HEK293 (cell line): ENCODE measurements around the gene DRICH1.
"Not testable (repeated sequence)": the region's sequence is repeated elsewhere in the genome, so short reads cannot be mapped to it uniquely, and the experiment has no call there.

Source experiments
- CTCF ChIA-PET: fragments of 350-600 bp; formaldehyde crosslinking; extraction: SDS; loops from one replicate; lab custom pipeline; 2021; ENCODE audit warnings: antibody characterized with exemption; lab: Yijun Ruan, JAX
- POLR2A ChIA-PET: fragments of 300-600 bp; formaldehyde crosslinking; extraction: SDS; loops from one replicate; lab custom pipeline; 2020; ENCODE audit warnings: antibody characterized with exemption, inconsistent platforms; lab: Yijun Ruan, JAX
- H3K27ac ChIP-seq: fragments of 200-500 bp; sonication (Bioruptor generic); 2 replicates; pipeline ENCODE4 v1.5.1; 2014; ENCODE audit warnings: low read depth, low read length, control low read depth, inconsistent platforms; ENCODE audit errors: extremely low read depth
- H3K36me3 ChIP-seq, 2 experiments: fragments of 200-500 bp in 1 of 2; sonication (Bioruptor generic) in 1 of 2; 1 replicate in 1 of 2; 2 replicates in 1 of 2; pipeline ENCODE4 v1.5.1; 2014 to 2017; ENCODE audit warnings: inconsistent platforms in 2 of 2, low read length in 2 of 2; ENCODE audit not compliant: control insufficient read depth in 2 of 2, insufficient read depth in 1 of 2
- H3K4me1 ChIP-seq: fragments of 200-500 bp; sonication (Bioruptor generic); 2 replicates; pipeline ENCODE4 v1.5.1; 2014; ENCODE audit warnings: mild to moderate bottlenecking, low read length, inconsistent platforms; ENCODE audit not compliant: control insufficient read depth, insufficient read depth
- H3K4me3 ChIP-seq: 2 replicates; pipeline ENCODE4 v1.5.1; 2011; ENCODE audit warnings: low read depth, mild to moderate bottlenecking, control low read depth, low read length, moderate library complexity
- H3K9me3 ChIP-seq: fragments of 200-500 bp; sonication (Bioruptor generic); 2 replicates; pipeline ENCODE4 v1.5.1; 2014; ENCODE audit warnings: low read depth, low read length, inconsistent platforms; ENCODE audit not compliant: control insufficient read depth, insufficient read depth
- ATF2 ChIP-seq: fragments of 450-650 bp; formaldehyde crosslinking; IDR thresholded peaks from 2 replicates; pipeline ENCODE4 v1.5.1; 2016; ENCODE audit warnings: missing biosample characterization, missing genetic modification characterization, low read depth
- ELK4 ChIP-seq: IDR thresholded peaks from 2 replicates; pipeline ENCODE4 v1.6.1; 2011; ENCODE audit warnings: mild to moderate bottlenecking, low read depth, low read length, borderline replicate concordance
- HOXD13 ChIP-seq: sonication (generic); formaldehyde crosslinking; IDR thresholded peaks from 2 replicates; pipeline ENCODE4 v1.8.0; 2022; ENCODE audit warnings: missing genetic modification reagents, borderline replicate concordance
- KLF1 ChIP-seq: fragments of 450-650 bp; formaldehyde crosslinking; IDR thresholded peaks from 2 replicates; pipeline ENCODE4 v1.5.1; 2016; ENCODE audit warnings: missing biosample characterization, missing genetic modification characterization
- OVOL3 ChIP-seq: fragments of 450-650 bp; formaldehyde crosslinking; IDR thresholded peaks from 2 replicates; pipeline ENCODE4 v1.5.1; 2016; ENCODE audit warnings: missing biosample characterization, missing genetic modification characterization
- PRDM4 ChIP-seq: fragments of 450-650 bp; formaldehyde crosslinking; IDR thresholded peaks from 2 replicates; pipeline ENCODE4 v1.5.1; 2017; ENCODE audit warnings: missing biosample characterization, missing genetic modification characterization
- PRDM6 ChIP-seq: fragments of 450-650 bp; formaldehyde crosslinking; IDR thresholded peaks from 2 replicates; pipeline ENCODE4 v1.5.1; 2017; ENCODE audit warnings: missing biosample characterization, missing genetic modification characterization
- ZBTB20 ChIP-seq: fragments of 450-650 bp; formaldehyde crosslinking; IDR thresholded peaks from 2 replicates; pipeline ENCODE4 v1.5.1; 2016; ENCODE audit warnings: missing biosample characterization, missing genetic modification characterization
- ZFP37 ChIP-seq: fragments of 450-650 bp; formaldehyde crosslinking; IDR thresholded peaks from 2 replicates; pipeline ENCODE4 v1.5.1; 2016; ENCODE audit warnings: missing biosample characterization, missing genetic modification characterization
- ZNF174 ChIP-seq: fragments of 450-650 bp; formaldehyde crosslinking; IDR thresholded peaks from 2 replicates; pipeline ENCODE4 v1.5.0; 2017; ENCODE audit warnings: missing biosample characterization, mild to moderate bottlenecking, missing genetic modification characterization
- ZNF555 ChIP-seq: fragments of 450-650 bp; formaldehyde crosslinking; conservative IDR thresholded peaks from 2 replicates; pipeline ENCODE4 v1.5.1; 2017; ENCODE audit warnings: missing biosample characterization, mild to moderate bottlenecking, missing genetic modification characterization, inconsistent platforms
- ZNF623 ChIP-seq: fragments of 450-650 bp; formaldehyde crosslinking; IDR thresholded peaks from 2 replicates; pipeline ENCODE4 v1.5.1; 2016; ENCODE audit warnings: missing biosample characterization, missing genetic modification characterization
- ZNF704 ChIP-seq: fragments of 450-650 bp; formaldehyde crosslinking; IDR thresholded peaks from 2 replicates; pipeline ENCODE4 v1.5.1; 2016; ENCODE audit warnings: missing biosample characterization, missing genetic modification characterization
- ZNF747 ChIP-seq: fragments of 450-650 bp; formaldehyde crosslinking; IDR thresholded peaks from 2 replicates; pipeline ENCODE4 v1.5.1; 2016; ENCODE audit warnings: missing biosample characterization, missing genetic modification characterization
- ZNF768 ChIP-seq: fragments of 450-650 bp; formaldehyde crosslinking; IDR thresholded peaks from 2 replicates; pipeline ENCODE4 v1.5.1; 2018; ENCODE audit warnings: missing biosample characterization, mild to moderate bottlenecking, missing genetic modification characterization
- ZNF792 ChIP-seq: fragments of 450-650 bp; formaldehyde crosslinking; IDR thresholded peaks from 2 replicates; pipeline ENCODE4 v1.5.1; 2016; ENCODE audit warnings: missing biosample characterization, missing genetic modification characterization
- ZNF843 ChIP-seq: fragments of 450-650 bp; formaldehyde crosslinking; IDR thresholded peaks from 2 replicates; pipeline ENCODE4 v1.5.1; 2016; ENCODE audit warnings: missing biosample characterization, missing genetic modification characterization
- TF ChIP-seq, protein P1 (sequence below): fragments of 450-650 bp; formaldehyde crosslinking; IDR thresholded peaks from 2 replicates; pipeline ENCODE4 v1.5.1; 2016; ENCODE audit warnings: missing biosample characterization, missing genetic modification characterization
- TF ChIP-seq, protein P2 (sequence below): fragments of 450-650 bp; formaldehyde crosslinking; IDR thresholded peaks from 2 replicates; pipeline ENCODE4 v1.5.1; 2017; ENCODE audit warnings: missing biosample characterization, missing genetic modification characterization

DRICH1 gene

GRCh38 chr22:23651676-23652075 is 19.6 kb upstream of the DRICH1 start (continued):
- TF ChIP-seq, protein P1, sequence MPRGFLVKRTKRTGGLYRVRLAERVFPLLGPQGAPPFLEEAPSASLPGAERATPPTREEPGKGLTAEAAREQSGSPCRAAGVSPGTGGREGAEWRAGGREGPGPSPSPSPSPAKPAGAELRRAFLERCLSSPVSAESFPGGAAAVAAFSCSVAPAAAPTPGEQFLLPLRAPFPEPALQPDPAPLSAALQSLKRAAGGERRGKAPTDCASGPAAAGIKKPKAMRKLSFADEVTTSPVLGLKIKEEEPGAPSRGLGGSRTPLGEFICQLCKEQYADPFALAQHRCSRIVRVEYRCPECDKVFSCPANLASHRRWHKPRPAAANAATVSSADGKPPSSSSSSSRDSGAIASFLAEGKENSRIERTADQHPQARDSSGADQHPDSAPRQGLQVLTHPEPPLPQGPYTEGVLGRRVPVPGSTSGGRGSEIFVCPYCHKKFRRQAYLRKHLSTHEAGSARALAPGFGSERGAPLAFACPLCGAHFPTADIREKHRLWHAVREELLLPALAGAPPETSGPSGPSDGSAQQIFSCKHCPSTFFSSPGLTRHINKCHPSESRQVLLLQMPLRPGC (tag by site-specific recombination): no peak
- TF ChIP-seq ZFP37 (tag by site-specific recombination) (no peak), ZNF623 (tag by site-specific recombination) (no peak)

- no peak overlapping the region for H3K27ac ChIP-seq
- no peaks in the 10 kb centered on the region for H3K4me1 ChIP-seq
- TF ChIP-seq KLF1 (tag by site-specific recombination): no peak
- TF ChIP-seq ZNF768: no peak
- no peak for TF ChIP-seq HOXD13 (CRISPR knock-in tag)
- no peak for TF ChIP-seq ZNF792 (tag by site-specific recombination)
- TF ChIP-seq OVOL3: no peak
- no peak for TF ChIP-seq ZNF174 (tag by site-specific recombination)
- TF ChIP-seq ZNF704 (tag by site-specific recombination): no peak
- TF ChIP-seq ZBTB20 (tag by site-specific recombination): no peak
- no peak for TF ChIP-seq ZNF555 (tag by site-specific recombination)
- TF ChIP-seq, protein P2, sequence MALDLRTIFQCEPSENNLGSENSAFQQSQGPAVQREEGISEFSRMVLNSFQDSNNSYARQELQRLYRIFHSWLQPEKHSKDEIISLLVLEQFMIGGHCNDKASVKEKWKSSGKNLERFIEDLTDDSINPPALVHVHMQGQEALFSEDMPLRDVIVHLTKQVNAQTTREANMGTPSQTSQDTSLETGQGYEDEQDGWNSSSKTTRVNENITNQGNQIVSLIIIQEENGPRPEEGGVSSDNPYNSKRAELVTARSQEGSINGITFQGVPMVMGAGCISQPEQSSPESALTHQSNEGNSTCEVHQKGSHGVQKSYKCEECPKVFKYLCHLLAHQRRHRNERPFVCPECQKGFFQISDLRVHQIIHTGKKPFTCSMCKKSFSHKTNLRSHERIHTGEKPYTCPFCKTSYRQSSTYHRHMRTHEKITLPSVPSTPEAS (tag by site-specific recombination): no peak
- no peak for TF ChIP-seq PRDM6
- TF ChIP-seq ELK4: no peak
- TF ChIP-seq PRDM4: no peak
- no peak for TF ChIP-seq ATF2
- TF ChIP-seq ZNF843: no peak
- no peak for TF ChIP-seq ZNF747 (tag by site-specific recombination)
- no peak for TF ChIP-seq ZFP37 (tag by site-specific recombination)
- H3K9me3 ChIP-seq: no peaks in the 10 kb centered on the region
- peaks cover 3 to 29% of the 10 kb centered on the region in 2 experiments; a peak in 2 of 3 replicates for H3K36me3 ChIP-seq
- ChIA-PET POLR2A (no interaction called here), CTCF (interaction anchor here (0.6 to 0.7 kb wide), 2 partner anchors 93 to 201 kb away, joined by 3 read pairs; no protein-coding TSS in a partner anchor)
- H3K4me3 ChIP-seq: no peak overlapping the region
These were observed 17.0 kb upstream of the DRICH1 start for GRCh38 chr22:23649071-23649501.

DNA sequence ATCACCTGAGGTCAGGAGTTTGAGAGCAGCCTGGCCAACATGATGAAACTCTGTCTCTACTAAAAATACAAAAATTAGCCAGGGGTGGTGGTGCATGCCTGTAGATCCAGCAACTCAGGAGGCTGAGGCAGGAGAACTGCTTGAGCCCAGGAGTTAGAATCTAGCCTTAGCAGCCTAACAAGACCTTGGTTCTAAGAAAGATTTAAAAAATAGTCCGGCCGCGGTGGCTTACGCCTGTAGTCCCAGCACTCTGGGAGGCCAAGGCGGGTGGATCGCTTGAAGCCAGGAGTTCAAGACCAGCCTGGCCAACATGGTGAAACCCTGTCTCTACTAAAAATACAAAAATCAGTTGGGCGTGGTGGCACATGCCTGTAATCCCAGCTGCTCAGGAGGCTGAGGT is 14.4 kb upstream of the DRICH1 start:
- H3K4me3 ChIP-seq, H3K27ac ChIP-seq, H3K4me1 ChIP-seq, POLR2A ChIA-PET, H3K9me3 ChIP-seq: not testable (repeated sequence)
- peaks cover 3 to 11% of the 10 kb centered on the region in 2 experiments; a peak in 2 of 3 replicates for H3K36me3 ChIP-seq
- CTCF ChIA-PET: interaction anchor here (0.9 kb wide), 1 partner anchor 217 kb away, joined by 3 read pairs; no protein-coding TSS in a partner anchor
